HG02588 (cell line): Measurements from ENCODE around the gene ATP8A1.
"Not testable (repeated sequence)": the region's sequence is repeated elsewhere in the genome, so short reads cannot be mapped to it uniquely, and the experiment has no call there.

ENCODE experiments used
- ATAC-seq: cut with Tn5 transposase; IDR thresholded peaks from one replicate; pipeline ENCODE4 v1.9.1; 2021; ENCODE audit warnings: mild to moderate bottlenecking, moderate library complexity; ENCODE audit not compliant: unreplicated experiment

ATP8A1 gene

DNA sequence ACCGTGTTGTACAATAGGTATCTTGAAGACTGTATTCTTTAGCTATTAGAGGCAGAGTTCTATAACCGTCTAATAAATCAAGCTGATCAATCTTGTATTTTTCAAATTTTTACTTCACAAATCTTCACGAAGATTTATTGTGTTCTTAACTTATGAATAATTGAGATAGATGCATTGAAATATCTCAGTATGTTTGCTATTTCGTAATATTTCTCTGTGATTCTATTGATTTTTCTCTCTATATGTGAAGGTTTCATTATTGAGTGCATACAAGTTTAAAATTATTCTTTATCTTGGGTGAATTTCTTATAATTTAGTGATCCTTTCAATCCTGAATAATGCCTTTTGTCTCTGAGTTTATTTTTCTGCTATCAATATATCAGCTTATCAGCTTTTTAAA lies 279.4 kb downstream of the ATP8A1 start:
- ATAC-seq: no peak

GRCh38 chr4:42372303-42372702 lies 284.6 kb downstream of the ATP8A1 start:
- ATAC-seq: not testable (repeated sequence)

GRCh38 chr4:42371305-42372252 lies 285.3 kb downstream of the ATP8A1 start:
- ATAC-seq: no peak

- ATAC-seq: no peak
Measured at GRCh38 chr4:42369489-42369888, 287.4 kb downstream of the ATP8A1 start.

DNA sequence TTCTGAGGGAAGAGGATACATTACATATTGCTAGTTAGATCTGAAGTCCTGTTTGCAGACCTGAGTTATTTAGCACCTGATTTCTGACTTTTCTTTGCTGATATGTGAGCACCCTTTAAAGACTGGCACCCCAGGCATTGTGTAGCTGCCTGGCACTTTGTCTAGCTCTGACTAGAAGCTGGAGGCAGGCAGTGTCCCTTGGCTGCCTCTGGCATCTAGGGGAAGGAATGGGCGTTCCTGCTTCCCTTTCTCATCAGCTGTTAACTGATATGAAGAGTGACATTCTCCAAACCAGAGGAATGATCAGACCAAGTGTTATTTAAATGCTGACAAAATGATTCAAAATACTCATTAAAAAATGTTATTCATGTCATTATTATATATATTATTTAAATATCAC lies 289.9 kb downstream of the ATP8A1 start:
- no peak for ATAC-seq

GRCh38 chr4:42364266-42365053 lies 292.4 kb downstream of the ATP8A1 start:
- no peak for ATAC-seq

DNA sequence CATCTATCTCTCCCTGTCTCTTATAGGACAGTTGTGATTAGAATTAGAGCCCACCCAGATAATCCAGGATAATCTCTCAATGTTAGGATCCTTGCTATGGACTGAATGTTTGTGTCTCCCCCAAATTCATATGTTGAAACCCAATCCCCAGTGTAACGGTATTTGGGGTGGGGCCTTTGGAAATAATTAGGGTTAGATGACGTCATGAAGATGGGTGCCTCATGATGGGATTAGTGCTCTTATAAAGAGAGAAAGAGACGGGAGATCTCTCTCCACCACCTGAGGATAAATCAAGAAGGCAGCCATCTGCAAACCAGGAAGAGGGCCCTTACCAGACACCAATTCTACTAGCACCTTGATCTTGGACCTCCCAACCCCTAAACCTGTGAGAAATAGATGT lies 293.3 kb downstream of the ATP8A1 start:
- ATAC-seq: no peak

- no peak for ATAC-seq
Measured at GRCh38 chr4:42362591-42362990, 294.3 kb downstream of the ATP8A1 start.

GRCh38 chr4:42361456-42361855 lies 295.4 kb downstream of the ATP8A1 start:
- ATAC-seq: no peak

DNA sequence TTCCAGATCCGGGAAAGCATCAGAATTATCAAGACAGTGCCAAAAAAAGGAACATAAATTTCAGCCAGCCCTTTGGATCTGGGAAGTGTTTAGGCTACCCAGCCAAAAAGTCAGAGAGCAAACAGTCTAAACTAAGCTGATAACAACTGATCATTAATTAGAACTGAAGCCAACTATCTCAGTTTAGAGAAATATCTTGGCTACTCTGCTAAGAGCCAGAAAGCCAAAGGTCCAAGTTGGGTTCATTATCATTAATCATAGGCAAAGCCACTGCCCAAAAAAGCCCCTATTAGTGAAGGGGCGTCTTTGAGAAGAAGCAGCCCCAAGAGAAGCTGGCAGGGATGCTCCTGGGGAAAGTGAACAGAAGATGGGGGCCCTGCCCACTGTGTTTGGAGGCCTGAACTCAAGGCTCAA lies 296.6 kb downstream of the ATP8A1 start:
- no peak for ATAC-seq

- ATAC-seq: no peak
Measured at GRCh38 chr4:42359711-42360110, 297.2 kb downstream of the ATP8A1 start.
